MCF 10A (cell line): ENCODE data around the gene OR1G1. TPM values are rescaled to one million over a fixed set of nuclear protein-coding genes. Genes with fewer than 3 reads are reported as not detected.
"Not testable (repeated sequence)": the region's sequence is repeated elsewhere in the genome, so short reads cannot be mapped to it uniquely, and the experiment has no call there.

Experiments
- Bru-seq: library from RNA; stranded (reverse); fragments of 400-500 nt; gene quantifications from one replicate; lab custom pipeline; 2021; lab: Mats Ljungman, UMichigan
- BruChase-seq, 2 experiments: library from RNA; stranded (reverse); fragments of 400-500 nt; gene quantifications; one replicate each; lab custom pipeline; 2021; lab: Mats Ljungman, UMichigan
- BruUV-seq: library from RNA; stranded (reverse); fragments of 400-500 nt; replicated peaks from 2 replicates; lab custom pipeline; 2021; lab: Mats Ljungman, UMichigan
- CTCF ChIA-PET: fragments of 300-600 bp; sonication (Branson Sonifier 250); formaldehyde crosslinking; extraction: SDS; loops from one replicate; lab custom pipeline; 2021; ENCODE audit warnings: antibody characterized with exemption, inconsistent platforms; lab: Yijun Ruan, JAX
- POLR2A ChIA-PET: fragments of 300-600, 350-650 bp; sonication (Branson Sonifier 250); formaldehyde crosslinking; extraction: SDS; loops from one replicate; lab custom pipeline; 2020; ENCODE audit warnings: antibody characterized with exemption, inconsistent platforms; lab: Yijun Ruan, JAX
- DNase-seq: peaks from one replicate; pipeline ENCODE4 v3.0.0-alpha.2; 2018; ENCODE audit not compliant: unreplicated experiment
- H3K27ac Mint-ChIP-seq: one replicate; pipeline ENCODE4 v1.8.0; 2022; ENCODE audit warnings: mild to moderate bottlenecking, low read depth, mixed read lengths; ENCODE audit not compliant: unreplicated experiment
- H3K27me3 Mint-ChIP-seq: one replicate; pipeline ENCODE4 v1.8.0; 2022; ENCODE audit warnings: mixed read lengths; ENCODE audit not compliant: insufficient read depth, unreplicated experiment
- H3K36me3 Mint-ChIP-seq: one replicate; pipeline ENCODE4 v1.8.0; 2022; ENCODE audit warnings: mild to moderate bottlenecking, moderate library complexity, mixed read lengths; ENCODE audit not compliant: insufficient read depth, unreplicated experiment
- H3K4me1 Mint-ChIP-seq: one replicate; pipeline ENCODE4 v1.8.0; 2022; ENCODE audit warnings: mixed read lengths; ENCODE audit not compliant: insufficient read depth, unreplicated experiment
- H3K4me3 Mint-ChIP-seq: one replicate; pipeline ENCODE4 v1.8.0; 2022; ENCODE audit warnings: mild to moderate bottlenecking, moderate library complexity, mixed read lengths; ENCODE audit not compliant: unreplicated experiment
- H3K9me3 Mint-ChIP-seq: one replicate; pipeline ENCODE4 v1.8.0; 2022; ENCODE audit warnings: mixed read lengths; ENCODE audit not compliant: unreplicated experiment
- CTCF ChIP-seq: fragments of 200-600 bp; IDR thresholded peaks from one replicate; pipeline ENCODE4 v1.8.0; 2022; ENCODE audit warnings: antibody characterized with exemption, mild to moderate bottlenecking; ENCODE audit not compliant: unreplicated experiment
- intact Hi-C: fragments of 100-400 bp; cut with micrococcal nuclease; formaldehyde crosslinking; loops from 2 replicates; pipeline ENCODE4 v1.14.1; 2022
- long read RNA-seq: library from polyadenylated mRNA; stranded (forward); transcript quantifications from one replicate; pipeline ENCODE4 v2.0.0, GENCODE V29; 2022
- total RNA-seq: library from RNA; stranded (reverse); gene quantifications from 2 replicates; pipeline ENCODE4 v1.2.3, GENCODE V29; 2022

Gene OR1G1
- total RNA-seq (not detected in 2 replicates), Bru-seq, nascent RNA (not detected), BruChase-seq, experiment 1, labeled RNA remaining after a 6-hour chase (not detected), BruChase-seq, experiment 2, labeled RNA remaining after a 2-hour chase (not detected)
- long read RNA-seq: 0 reads

GRCh38 chr17:3127451-3127850, at the start of gene OR1G1:
OR1G1 (minus strand) TSS chr17:3127551; CDS start chr17:3127551, 0 bp downstream.
- no peak for DNase-seq
- peaks cover 88% of the 10 kb centered on the region for H3K27me3 Mint-ChIP-seq
- TF ChIP-seq CTCF: no peak
- ChIA-PET CTCF (no interaction called here), POLR2A (no interaction called here)
- H3K36me3 Mint-ChIP-seq: no peaks in the 10 kb centered on the region
- H3K4me3 Mint-ChIP-seq: no peak within 1 kb of the TSS
- H3K9me3 Mint-ChIP-seq: no peaks in the 10 kb centered on the region
- H3K27ac Mint-ChIP-seq: no peak within 1 kb of the TSS
- no peaks in the 10 kb centered on the region for H3K4me1 Mint-ChIP-seq
- intact Hi-C loops: no loop called here
- no TSS peak for BruUV-seq

- intact Hi-C loops: no loop called here
- H3K4me1 Mint-ChIP-seq: no peaks in the 10 kb centered on the region
- no peaks in the 10 kb centered on the region for H3K9me3 Mint-ChIP-seq
- H3K4me3 Mint-ChIP-seq: no peak overlapping the region
- BruUV-seq: no TSS peak
- no peak overlapping the region for H3K27ac Mint-ChIP-seq
- peaks cover 61% of the 10 kb centered on the region for H3K27me3 Mint-ChIP-seq
- no peaks in the 10 kb centered on the region for H3K36me3 Mint-ChIP-seq
- no peak for DNase-seq
- TF ChIP-seq CTCF: no peak
- POLR2A ChIA-PET: no interaction called here
- CTCF ChIA-PET: no interaction called here
These were observed 40.2 kb upstream of the OR1G1 start for GRCh38 chr17:3167574-3167973.

- H3K9me3 Mint-ChIP-seq: peaks cover 1% of the 10 kb centered on the region
- no TSS peak for BruUV-seq
- no peak overlapping the region for H3K27ac Mint-ChIP-seq
- no peaks in the 10 kb centered on the region for H3K36me3 Mint-ChIP-seq
- ChIA-PET POLR2A (interaction anchor here (0.6 kb wide), 1 partner anchor 389 kb away, joined by 3 read pairs; no protein-coding TSS in a partner anchor), CTCF (no interaction called here)
- H3K27me3 Mint-ChIP-seq: peaks cover 84% of the 10 kb centered on the region
- no peak overlapping the region for H3K4me3 Mint-ChIP-seq
- DNase-seq: no peak
- TF ChIP-seq CTCF: no peak
- intact Hi-C loops: no loop called here
- H3K4me1 Mint-ChIP-seq: no peaks in the 10 kb centered on the region
These were observed 29.9 kb upstream of the OR1G1 start for GRCh38 chr17:3157218-3157617.

GRCh38 chr17:3137494-3137893, 10.1 kb upstream of the OR1G1 start:
- H3K9me3 Mint-ChIP-seq, H3K36me3 Mint-ChIP-seq, DNase-seq, H3K4me3 Mint-ChIP-seq, H3K27ac Mint-ChIP-seq, H3K4me1 Mint-ChIP-seq, POLR2A ChIA-PET, intact Hi-C loops, BruUV-seq, CTCF ChIA-PET: not testable (repeated sequence)
- peaks cover 58% of the 10 kb centered on the region for H3K27me3 Mint-ChIP-seq
